CD14-positive monocyte (primary cell): ENCODE measurements around the gene ZNF783. TPM values are rescaled to one million over a fixed set of nuclear protein-coding genes. Genes with fewer than 3 reads are reported as not detected.
A peak's percentile ranks its signal among the peaks of the same experiment; 100 is the strongest.

Source experiments
- DNase-seq, 3 donors: peaks; one replicate each; pipeline ENCODE4 v3.0.0-alpha.2; 2011 to 2022
- H2AFZ ChIP-seq: 2 replicates; pipeline ENCODE4 v1.6.0; 2012; ENCODE audit warnings: mild to moderate bottlenecking, low read depth, low read length, inconsistent platforms; ENCODE audit not compliant: insufficient read depth, poor library complexity, severe bottlenecking
- H3K27ac ChIP-seq, 2 donors: 1 replicate in 1 of 2; 2 replicates in 1 of 2; pipeline ENCODE4 v1.5.1; 2012 to 2013; ENCODE audit warnings: low read length in 2 of 2, control low read depth in 1 of 2, inconsistent platforms in 1 of 2, low read depth in 1 of 2, mild to moderate bottlenecking in 1 of 2
- H3K27me3 ChIP-seq, 2 donors: one replicate each; pipeline versions ENCODE4 v1.6.0 to v1.6.1; 2011 to 2013; ENCODE audit warnings: low read length in 2 of 2; ENCODE audit not compliant: control insufficient read depth in 2 of 2, insufficient read depth in 2 of 2
- H3K36me3 ChIP-seq, 2 donors: replicated peaks in 1 of 2; 1 replicate in 1 of 2; 2 replicates in 1 of 2; pipeline versions ENCODE4 v1.5.1 to v1.6.1; 2012 to 2013; ENCODE audit warnings: low read length in 2 of 2, control low read depth in 1 of 2, inconsistent platforms in 1 of 2, mild to moderate bottlenecking in 1 of 2; ENCODE audit not compliant: insufficient read depth in 2 of 2, control insufficient read depth in 1 of 2
- H3K4me1 ChIP-seq, 2 donors: 1 replicate in 1 of 2; 2 replicates in 1 of 2; pipeline versions ENCODE4 v1.5.1 to v1.6.1; 2012 to 2013; ENCODE audit warnings: low read length in 2 of 2, control low read depth in 1 of 2, inconsistent platforms in 1 of 2, mild to moderate bottlenecking in 1 of 2, moderate library complexity in 1 of 2; ENCODE audit not compliant: insufficient read depth in 2 of 2, control insufficient read depth in 1 of 2
- H3K4me2 ChIP-seq: replicated peaks from 2 replicates; pipeline ENCODE3; 2012; ENCODE audit warnings: low read length, moderate library complexity, mild to moderate bottlenecking; ENCODE audit not compliant: poor library complexity, severe bottlenecking; ENCODE audit errors: extremely low read depth
- H3K4me3 ChIP-seq, 3 experiments: fragments of 200-600 bp in 1 of 3; sonication (generic) in 1 of 3; replicated peaks in 1 of 3; 1 replicate in 2 of 3; 2 replicates in 1 of 3; pipeline ENCODE4 v1.5.1; 2011 to 2013; ENCODE audit warnings: low read length in 3 of 3, mild to moderate bottlenecking in 3 of 3, control low read depth in 2 of 3, low read depth in 2 of 3, inconsistent platforms in 1 of 3, moderate library complexity in 1 of 3
- H3K79me2 ChIP-seq: 2 replicates; pipeline ENCODE4 v1.6.0; 2012; ENCODE audit warnings: mild to moderate bottlenecking, control low read depth, inconsistent platforms, low read length, moderate library complexity; ENCODE audit not compliant: insufficient read depth
- H3K9ac ChIP-seq: 2 replicates; pipeline ENCODE4 v1.6.0; 2017; ENCODE audit warnings: low read length, mild to moderate bottlenecking; ENCODE audit not compliant: insufficient read depth, poor library complexity, severe bottlenecking
- H3K9me3 ChIP-seq, 2 donors: replicated peaks in 1 of 2; 1 replicate in 1 of 2; 2 replicates in 1 of 2; pipeline versions ENCODE4 v1.5.1 to v1.6.1; 2012 to 2013; ENCODE audit warnings: low read length in 2 of 2, control low read depth in 1 of 2; ENCODE audit not compliant: control insufficient read depth in 1 of 2, insufficient read depth in 1 of 2
- H4K20me1 ChIP-seq: 2 replicates; pipeline ENCODE4 v1.6.0; 2012; ENCODE audit warnings: mild to moderate bottlenecking, low read length, control low read depth, moderate library complexity; ENCODE audit not compliant: insufficient read depth
- H3K27ac Mint-ChIP-seq, 7 donors: one replicate each; pipeline ENCODE4 v1.8.0; 2020; ENCODE audit warnings: mild to moderate bottlenecking in 7 of 7, mixed read lengths in 7 of 7, moderate library complexity in 6 of 7, inconsistent platforms in 2 of 7
- H3K27me3 Mint-ChIP-seq, 3 donors: one replicate each; pipeline ENCODE4 v1.8.0; 2021 to 2022; ENCODE audit warnings: low read depth in 3 of 3, mild to moderate bottlenecking in 3 of 3, mixed read lengths in 3 of 3, moderate library complexity in 3 of 3, inconsistent platforms in 1 of 3
- H3K36me3 Mint-ChIP-seq, 2 donors: one replicate each; pipeline ENCODE4 v1.8.0; 2020; ENCODE audit warnings: mixed read lengths in 2 of 2, inconsistent platforms in 1 of 2, mild to moderate bottlenecking in 1 of 2
- H3K4me1 Mint-ChIP-seq: one replicate; pipeline ENCODE4 v1.8.0; 2020; ENCODE audit warnings: mild to moderate bottlenecking, mixed read lengths
- H3K4me3 Mint-ChIP-seq, 2 donors: one replicate each; pipeline ENCODE4 v1.8.0; 2020; ENCODE audit warnings: mild to moderate bottlenecking in 2 of 2, mixed read lengths in 2 of 2, moderate library complexity in 1 of 2
- H3K9me3 Mint-ChIP-seq, 7 donors: one replicate each; pipeline ENCODE4 v1.8.0; 2020 to 2022; ENCODE audit warnings: mixed read lengths in 7 of 7, mild to moderate bottlenecking in 6 of 7, moderate library complexity in 6 of 7, inconsistent platforms in 2 of 7
- CTCF ChIP-seq: fragments of 200-600 bp; IDR thresholded peaks from one replicate; pipeline ENCODE4 v1.8.0; 2022; ENCODE audit warnings: antibody characterized with exemption, mild to moderate bottlenecking
- WGBS: methylation state at CpG from one replicate; pipeline ENCODE4 v1.1.5; 2013; ENCODE audit warnings: missing lambda C conversion rate; ENCODE audit not compliant: insufficient coverage; 5-methylcytosine and 5-hydroxymethylcytosine counted together
- intact Hi-C, 2 donors: fragments of 100-400 bp; cut with micrococcal nuclease; formaldehyde crosslinking; loops; one replicate each; pipeline versions ENCODE4 v1.15.0 to v1.15.1; 2023
- polyA plus RNA-seq, 3 donors: library from polyadenylated mRNA; depleted of rRNA in 1 of 3; unstranded in 2 of 3; stranded (reverse) in 1 of 3; fragments of 300-500 nt in 2 of 3; fragments of >200 nt in 1 of 3; fragmentation: Illumina TruSeq in 2 of 3; gene quantifications; 1 replicate in 2 of 3; 2 replicates in 1 of 3; pipeline ENCODE4 v1.2.3, GENCODE V29; 2012 to 2021

Gene ZNF783
- polyA plus RNA-seq, 3 donors = 1.2 to 16.7 (median 1.5) TPM

GRCh38 chr7:149310113-149310836, 48.3 kb downstream of the ZNF783 start:
- Mint-ChIP-seq H3K4me1 (no peaks in the 10 kb centered on the region), H3K36me3 (no peaks in the 10 kb centered on the region), H3K4me3 (no peak overlapping the region), H3K27me3 (peaks cover 0 to 7% (median 4%) of the 10 kb centered on the region in 3 donors), H3K27ac (no peak overlapping the region), H3K9me3 (peaks cover 0 to 7% (median 3%) of the 10 kb centered on the region in 7 donors)
- Histone ChIP-seq H3K9me3 (no peaks in the 10 kb centered on the region), H3K79me2 (no peaks in the 10 kb centered on the region), H3K27me3 (no peaks in the 10 kb centered on the region), H3K9ac (no peak overlapping the region), H2AFZ (no peak overlapping the region), H3K4me1 (no peaks in the 10 kb centered on the region), H3K4me3 (no peak overlapping the region), H4K20me1 (no peaks in the 10 kb centered on the region), H3K36me3 (no peaks in the 10 kb centered on the region), H3K27ac (no peak overlapping the region), H3K4me2 (no peak overlapping the region)
- peak in 2 of 3 donors; percentile 14 to 15 for DNase-seq
- WGBS = no CpG with 5 or more reads among the region's 3 CpGs
- intact Hi-C loops = no loop called here
- TF ChIP-seq CTCF = peak; percentile 50

GRCh38 chr7:149310990-149311573, 49.1 kb downstream of the ZNF783 start:
- no peak overlapping the region for H2AFZ ChIP-seq
- H3K27ac Mint-ChIP-seq = no peak overlapping the region
- WGBS = 87% methylated on average over 2 of the region's 4 CpGs
- H3K9ac ChIP-seq = no peak overlapping the region
- no peaks in the 10 kb centered on the region for H3K9me3 ChIP-seq
- DNase-seq = no peak
- no peak for TF ChIP-seq CTCF
- H3K4me2 ChIP-seq = no peak overlapping the region
- H3K4me3 ChIP-seq = no peak overlapping the region
- H3K36me3 ChIP-seq = no peaks in the 10 kb centered on the region
- H3K36me3 Mint-ChIP-seq = no peaks in the 10 kb centered on the region
- H3K4me3 Mint-ChIP-seq = no peak overlapping the region
- intact Hi-C loops = no loop called here
- no peaks in the 10 kb centered on the region for H4K20me1 ChIP-seq
- peaks cover under 1 to 7% (median 3%) of the 10 kb centered on the region in 3 donors for H3K27me3 Mint-ChIP-seq
- peaks cover 0 to 9% (median 3%) of the 10 kb centered on the region in 7 donors for H3K9me3 Mint-ChIP-seq
- H3K79me2 ChIP-seq = no peaks in the 10 kb centered on the region
- H3K4me1 ChIP-seq = no peaks in the 10 kb centered on the region
- no peaks in the 10 kb centered on the region for H3K4me1 Mint-ChIP-seq
- H3K27ac ChIP-seq = no peak overlapping the region
- H3K27me3 ChIP-seq = no peaks in the 10 kb centered on the region
